ENCODE results near the gene PDGFRA.

Gene PDGFRA

GRCh38 chr4:54187148-54187547, 41.9 kb upstream of the PDGFRA start:
- no peak overlapping the region for H3K4me3 ChIP-seq (ENCODE audit: severe bottlenecking)
- H3K27me3 ChIP-seq (ENCODE audit: insufficient read depth, poor library complexity, severe bottlenecking) = no peaks in the 10 kb centered on the region
- no peaks in the 10 kb centered on the region for H3K9me3 ChIP-seq (ENCODE audit: severe bottlenecking)
- no peak overlapping the region for H3K27ac ChIP-seq (ENCODE audit: poor library complexity, severe bottlenecking)
- ATAC-seq (ENCODE audit: low read depth) (no peak), DNase-seq (ENCODE audit: low spot score) (no peak)
- no peaks in the 10 kb centered on the region for H3K36me3 ChIP-seq (ENCODE audit: low read depth)
- TF ChIP-seq CTCF (IDR thresholded peaks at IDR 0.05; ENCODE audit: poor library complexity, severe bottlenecking) = no peak
- no peaks in the 10 kb centered on the region for H3K4me1 ChIP-seq (ENCODE audit: insufficient read depth, poor library complexity, severe bottlenecking)

- no peaks in the 10 kb centered on the region for H3K9me3 ChIP-seq (ENCODE audit: severe bottlenecking)
- no peak for TF ChIP-seq CTCF (IDR thresholded peaks at IDR 0.05; ENCODE audit: poor library complexity, severe bottlenecking)
- H3K27ac ChIP-seq (ENCODE audit: poor library complexity, severe bottlenecking) = no peak overlapping the region
- DNase-seq (ENCODE audit: low spot score) (no peak), ATAC-seq (ENCODE audit: low read depth) (no peak)
- H3K36me3 ChIP-seq (ENCODE audit: low read depth) = no peaks in the 10 kb centered on the region
- no peak overlapping the region for H3K4me3 ChIP-seq (ENCODE audit: severe bottlenecking)
- no peaks in the 10 kb centered on the region for H3K4me1 ChIP-seq (ENCODE audit: insufficient read depth, poor library complexity, severe bottlenecking)
- no peaks in the 10 kb centered on the region for H3K27me3 ChIP-seq (ENCODE audit: insufficient read depth, poor library complexity, severe bottlenecking)
These were observed 40.0 kb upstream of the PDGFRA start for GRCh38 chr4:54189140-54189539.

GRCh38 chr4:54192811-54193210, 36.3 kb upstream of the PDGFRA start:
- Histone ChIP-seq H3K27me3 (ENCODE audit: insufficient read depth, poor library complexity, severe bottlenecking) (no peaks in the 10 kb centered on the region), H3K9me3 (ENCODE audit: severe bottlenecking) (no peaks in the 10 kb centered on the region), H3K36me3 (ENCODE audit: low read depth) (no peaks in the 10 kb centered on the region), H3K4me3 (ENCODE audit: severe bottlenecking) (no peak overlapping the region), H3K4me1 (ENCODE audit: insufficient read depth, poor library complexity, severe bottlenecking) (no peaks in the 10 kb centered on the region), H3K27ac (ENCODE audit: poor library complexity, severe bottlenecking) (no peak overlapping the region)
- no peak for TF ChIP-seq CTCF (IDR thresholded peaks at IDR 0.05; ENCODE audit: poor library complexity, severe bottlenecking)
- ATAC-seq (ENCODE audit: low read depth) (no peak), DNase-seq (ENCODE audit: low spot score) (no peak)

- Histone ChIP-seq H3K36me3 (ENCODE audit: low read depth) (no peaks in the 10 kb centered on the region), H3K9me3 (ENCODE audit: severe bottlenecking) (no peaks in the 10 kb centered on the region), H3K27ac (ENCODE audit: poor library complexity, severe bottlenecking) (no peak overlapping the region), H3K4me3 (ENCODE audit: severe bottlenecking) (no peak overlapping the region), H3K4me1 (ENCODE audit: insufficient read depth, poor library complexity, severe bottlenecking) (no peaks in the 10 kb centered on the region), H3K27me3 (ENCODE audit: insufficient read depth, poor library complexity, severe bottlenecking) (no peaks in the 10 kb centered on the region)
- ATAC-seq (ENCODE audit: low read depth) = no peak
- TF ChIP-seq CTCF (IDR thresholded peaks at IDR 0.05; ENCODE audit: poor library complexity, severe bottlenecking) = no peak
- DNase-seq (ENCODE audit: low spot score) = no peak
These were observed 31.2 kb upstream of the PDGFRA start for GRCh38 chr4:54197926-54198325.

- no peaks in the 10 kb centered on the region for H3K27me3 ChIP-seq (ENCODE audit: insufficient read depth, poor library complexity, severe bottlenecking)
- ATAC-seq (ENCODE audit: low read depth) (no peak), DNase-seq (ENCODE audit: low spot score) (no peak)
- no peak overlapping the region for H3K27ac ChIP-seq (ENCODE audit: poor library complexity, severe bottlenecking)
- H3K36me3 ChIP-seq (ENCODE audit: low read depth) = no peaks in the 10 kb centered on the region
- no peaks in the 10 kb centered on the region for H3K4me1 ChIP-seq (ENCODE audit: insufficient read depth, poor library complexity, severe bottlenecking)
- TF ChIP-seq CTCF (IDR thresholded peaks at IDR 0.05; ENCODE audit: poor library complexity, severe bottlenecking) = no peak
- no peak overlapping the region for H3K4me3 ChIP-seq (ENCODE audit: severe bottlenecking)
- no peaks in the 10 kb centered on the region for H3K9me3 ChIP-seq (ENCODE audit: severe bottlenecking)
These were observed 29.2 kb upstream of the PDGFRA start for GRCh38 chr4:54199919-54200318.

Data from RWPE2 (cell line).